Measurements from ENCODE around the gene MECP2.

Gene MECP2

GRCh38 chrX:154142386-154142785 is 44.9 kb upstream of the MECP2 start:
- Histone ChIP-seq H4K20me1 (ENCODE audit: low read depth, low read length) (no peaks in the 10 kb centered on the region), H3F3A (ENCODE audit: insufficient read depth) (no peaks in the 10 kb centered on the region), H3K9ac (ENCODE audit: low read length) (no peak overlapping the region), H3K4me2 (ENCODE audit: low read depth, low read length, poor library complexity, severe bottlenecking) (no peak overlapping the region), H3K27me3 (ENCODE audit: low read length) (no peaks in the 10 kb centered on the region), H3K4me3 (ENCODE audit: insufficient read depth, low read length, poor library complexity, severe bottlenecking) (no peak overlapping the region), H3K9me3 (ENCODE audit: insufficient read depth, low read length) (no peaks in the 10 kb centered on the region), H2AFZ (ENCODE audit: low read depth, low read length, severe bottlenecking) (no peak overlapping the region), H3K36me3 (ENCODE audit: low read length) (no peaks in the 10 kb centered on the region), H3K79me2 (ENCODE audit: insufficient read depth, low read length) (no peaks in the 10 kb centered on the region), H3K27ac (ENCODE audit: low read depth, low read length) (no peak overlapping the region), H3K9me2 (replicated peaks; ENCODE audit: insufficient read depth, low read length) (no peaks in the 10 kb centered on the region)
- TF ChIP-seq EZH2phosphoT487 (conservative IDR thresholded peaks at IDR 0.05; ENCODE audit: low read length) (no peak), CTCF (IDR thresholded peaks at IDR 0.05; ENCODE audit: insufficient read depth, low read length, poor library complexity, severe bottlenecking) (no peak)

GRCh38 chrX:154140742-154141141 is 43.2 kb upstream of the MECP2 start:
- no peaks in the 10 kb centered on the region for H4K20me1 ChIP-seq (ENCODE audit: low read depth, low read length)
- H3K79me2 ChIP-seq (ENCODE audit: insufficient read depth, low read length), result no peaks in the 10 kb centered on the region
- no peak overlapping the region for H2AFZ ChIP-seq (ENCODE audit: low read depth, low read length, severe bottlenecking)
- no peak overlapping the region for H3K9ac ChIP-seq (ENCODE audit: low read length)
- no peaks in the 10 kb centered on the region for H3K9me2 ChIP-seq (replicated peaks; ENCODE audit: insufficient read depth, low read length)
- no peaks in the 10 kb centered on the region for H3K9me3 ChIP-seq (ENCODE audit: insufficient read depth, low read length)
- H3K36me3 ChIP-seq (ENCODE audit: low read length), result no peaks in the 10 kb centered on the region
- H3K27me3 ChIP-seq (ENCODE audit: low read length), result no peaks in the 10 kb centered on the region
- no peak overlapping the region for H3K4me3 ChIP-seq (ENCODE audit: insufficient read depth, low read length, poor library complexity, severe bottlenecking)
- no peak overlapping the region for H3K27ac ChIP-seq (ENCODE audit: low read depth, low read length)
- TF ChIP-seq EZH2phosphoT487 (conservative IDR thresholded peaks at IDR 0.05; ENCODE audit: low read length), result no peak
- no peak for TF ChIP-seq CTCF (IDR thresholded peaks at IDR 0.05; ENCODE audit: insufficient read depth, low read length, poor library complexity, severe bottlenecking)
- no peak overlapping the region for H3K4me2 ChIP-seq (ENCODE audit: low read depth, low read length, poor library complexity, severe bottlenecking)
- H3F3A ChIP-seq (ENCODE audit: insufficient read depth), result no peaks in the 10 kb centered on the region

GRCh38 chrX:154140206-154140605 is 42.7 kb upstream of the MECP2 start:
- no peak overlapping the region for H3K4me3 ChIP-seq (ENCODE audit: insufficient read depth, low read length, poor library complexity, severe bottlenecking)
- H3K9me3 ChIP-seq (ENCODE audit: insufficient read depth, low read length), result no peaks in the 10 kb centered on the region
- no peaks in the 10 kb centered on the region for H3K79me2 ChIP-seq (ENCODE audit: insufficient read depth, low read length)
- no peak overlapping the region for H2AFZ ChIP-seq (ENCODE audit: low read depth, low read length, severe bottlenecking)
- TF ChIP-seq EZH2phosphoT487 (conservative IDR thresholded peaks at IDR 0.05; ENCODE audit: low read length), result no peak
- TF ChIP-seq CTCF (IDR thresholded peaks at IDR 0.05; ENCODE audit: insufficient read depth, low read length, poor library complexity, severe bottlenecking), result no peak
- no peaks in the 10 kb centered on the region for H3F3A ChIP-seq (ENCODE audit: insufficient read depth)
- H4K20me1 ChIP-seq (ENCODE audit: low read depth, low read length), result no peaks in the 10 kb centered on the region
- no peak overlapping the region for H3K27ac ChIP-seq (ENCODE audit: low read depth, low read length)
- H3K4me2 ChIP-seq (ENCODE audit: low read depth, low read length, poor library complexity, severe bottlenecking), result no peak overlapping the region
- H3K9ac ChIP-seq (ENCODE audit: low read length), result no peak overlapping the region
- H3K9me2 ChIP-seq (replicated peaks; ENCODE audit: insufficient read depth, low read length), result no peaks in the 10 kb centered on the region
- no peaks in the 10 kb centered on the region for H3K27me3 ChIP-seq (ENCODE audit: low read length)
- H3K36me3 ChIP-seq (ENCODE audit: low read length), result no peaks in the 10 kb centered on the region
